HUES64 (cell line): Measurements from ENCODE around the gene TSPYL4.

Experiments used
- H3K27ac ChIP-seq: 2 replicates; pipeline ENCODE4 v1.7.0; 2013; ENCODE audit warnings: low read depth, low read length, inconsistent platforms
- H3K27me3 ChIP-seq: 2 replicates; pipeline ENCODE4 v1.6.1; 2013; ENCODE audit warnings: mild to moderate bottlenecking, low read length; ENCODE audit not compliant: insufficient read depth
- H3K36me3 ChIP-seq: 2 replicates; pipeline ENCODE4 v1.6.1; 2013; ENCODE audit warnings: mild to moderate bottlenecking, low read length; ENCODE audit not compliant: insufficient read depth
- H3K4me1 ChIP-seq: 2 replicates; pipeline ENCODE4 v1.6.1; 2013; ENCODE audit warnings: mild to moderate bottlenecking, low read length, moderate library complexity; ENCODE audit not compliant: insufficient read depth
- H3K4me3 ChIP-seq: 2 replicates; pipeline ENCODE4 v1.5.1; 2013; ENCODE audit warnings: mild to moderate bottlenecking, low read length, moderate library complexity
- H3K9ac ChIP-seq: 2 replicates; pipeline ENCODE4 v1.6.1; 2013; ENCODE audit warnings: mild to moderate bottlenecking, low read depth, low read length
- H3K9me3 ChIP-seq: 2 replicates; pipeline ENCODE4 v1.6.1; 2013; ENCODE audit warnings: low read depth, low read length; ENCODE audit not compliant: insufficient read depth
- WGBS: fragments of 150-250, 120-280 bp; methylation state at CpG from one replicate; pipeline ENCODE4 v1.1.7; 2013; ENCODE audit warnings: missing lambda C conversion rate; 5-methylcytosine and 5-hydroxymethylcytosine counted together

Gene TSPYL4

DNA sequence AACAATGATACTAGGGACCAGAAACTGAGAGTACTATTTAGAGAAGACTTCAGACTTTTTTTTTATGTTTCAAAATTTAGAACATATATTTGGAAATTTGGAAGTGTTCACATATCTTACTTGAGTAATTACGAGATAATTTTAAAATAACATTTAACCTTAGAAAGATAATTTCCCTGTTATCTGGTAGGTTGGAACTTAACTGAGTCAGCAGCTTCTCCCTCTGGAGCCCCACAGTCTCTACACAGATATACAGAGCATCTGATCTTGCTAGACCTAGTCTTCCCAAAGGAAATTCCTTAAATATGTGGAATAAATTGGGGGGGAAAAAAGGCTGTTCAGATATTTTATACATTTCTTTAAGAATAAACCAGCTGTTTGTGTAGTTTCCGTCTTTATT, 48.6 kb downstream of the TSPYL4 start:
- Histone ChIP-seq H3K36me3 (no peaks in the 10 kb centered on the region), H3K4me1 (no peaks in the 10 kb centered on the region), H3K9me3 (no peaks in the 10 kb centered on the region), H3K4me3 (no peak overlapping the region), H3K27ac (no peak overlapping the region), H3K9ac (no peak overlapping the region), H3K27me3 (no peaks in the 10 kb centered on the region)
- WGBS, result no CpG with 5 or more reads among the region's 2 CpGs

DNA sequence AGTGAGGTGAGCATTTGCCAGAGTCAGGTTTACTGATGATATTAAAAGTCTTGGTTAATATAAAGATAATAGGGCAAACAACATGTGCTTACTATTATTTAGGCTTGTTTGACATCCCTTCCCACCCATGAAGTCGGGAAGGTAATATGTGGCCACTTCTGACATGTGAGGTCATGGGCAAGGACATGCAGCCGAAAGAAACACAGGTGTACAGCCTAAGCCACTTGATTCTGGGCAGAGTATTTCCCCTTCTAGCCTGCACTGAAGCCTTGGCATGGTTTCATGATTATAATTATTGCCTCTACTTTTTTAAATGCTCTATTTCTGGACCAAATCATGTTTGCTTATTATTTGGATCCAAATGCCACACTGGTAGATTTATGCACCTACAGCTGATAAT, 52.3 kb downstream of the TSPYL4 start:
- no peaks in the 10 kb centered on the region for H3K9me3 ChIP-seq
- H3K27me3 ChIP-seq, result no peaks in the 10 kb centered on the region
- H3K9ac ChIP-seq, result no peak overlapping the region
- no peaks in the 10 kb centered on the region for H3K36me3 ChIP-seq
- WGBS, result 98% methylated on average over 2 of the region's 2 CpGs
- no peak overlapping the region for H3K27ac ChIP-seq
- no peaks in the 10 kb centered on the region for H3K4me1 ChIP-seq
- H3K4me3 ChIP-seq, result no peak overlapping the region

DNA sequence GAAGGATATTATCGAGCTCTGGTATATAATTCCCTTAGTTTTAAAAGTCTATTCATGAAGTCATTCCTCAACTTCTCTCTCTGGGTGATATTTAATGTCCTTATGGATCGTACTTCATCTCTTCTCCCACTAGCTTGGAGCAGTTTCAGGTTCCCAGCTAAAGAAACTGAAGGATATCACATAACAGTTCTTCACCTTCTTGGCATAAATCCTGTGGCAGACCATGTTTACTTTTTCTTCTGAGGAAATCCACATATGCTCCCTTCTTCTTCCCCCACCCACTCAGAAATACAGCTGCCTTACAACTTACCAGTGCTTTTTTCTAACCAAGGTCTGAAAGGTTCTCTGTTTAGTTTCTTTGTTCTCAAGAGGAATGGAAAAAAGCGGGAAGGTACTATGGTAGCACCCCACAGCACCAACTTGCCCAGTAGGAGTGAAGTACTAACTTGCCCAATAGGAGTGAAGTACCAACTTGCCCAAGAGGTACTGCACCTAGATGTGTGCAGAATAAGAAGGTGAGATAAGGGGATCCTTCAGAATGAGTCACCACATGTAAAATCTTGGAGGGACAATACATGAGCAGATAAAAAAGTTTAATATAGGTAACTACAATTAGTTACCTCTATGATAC, 53.1 kb downstream of the TSPYL4 start:
- Histone ChIP-seq H3K27ac (no peak overlapping the region), H3K36me3 (no peaks in the 10 kb centered on the region), H3K4me1 (no peaks in the 10 kb centered on the region), H3K27me3 (no peaks in the 10 kb centered on the region), H3K9ac (no peak overlapping the region), H3K4me3 (no peak overlapping the region), H3K9me3 (no peaks in the 10 kb centered on the region)
- 92% methylated on average over 2 of the region's 3 CpGs for WGBS
